Liver (tissue), 9 donors: Measurements from ENCODE around the gene OR52E5. TPM values are rescaled to one million over a fixed set of nuclear protein-coding genes. Genes with fewer than 3 reads are reported as not detected.

ENCODE experiments used
- DNase-seq: peaks from one replicate; pipeline ENCODE4 v3.0.0-alpha.2; 2017; ENCODE audit warnings: low spot score
- H3K27ac ChIP-seq, 2 donors: one replicate each; pipeline ENCODE4 v1.7.0; 2013; ENCODE audit warnings: inconsistent platforms in 2 of 2, low read length in 2 of 2, control low read depth in 1 of 2, low read depth in 1 of 2, mild to moderate bottlenecking in 1 of 2
- H3K27me3 ChIP-seq, 4 donors: one replicate each; pipeline versions ENCODE4 v1.6.1 to v1.7.0; 2013; ENCODE audit warnings: low read length in 3 of 4, inconsistent platforms in 1 of 4, mild to moderate bottlenecking in 1 of 4, moderate library complexity in 1 of 4; ENCODE audit not compliant: control insufficient read depth in 4 of 4, insufficient read depth in 4 of 4
- H3K36me3 ChIP-seq, 4 donors: one replicate each; pipeline versions ENCODE4 v1.6.1 to v1.7.0; 2013; ENCODE audit warnings: low read length in 3 of 4, mild to moderate bottlenecking in 3 of 4, low read depth in 1 of 4, moderate library complexity in 1 of 4; ENCODE audit not compliant: control insufficient read depth in 4 of 4, insufficient read depth in 3 of 4
- H3K4me1 ChIP-seq, 4 donors: one replicate each; pipeline versions ENCODE4 v1.6.1 to v1.7.0; 2013; ENCODE audit warnings: low read length in 3 of 4, mild to moderate bottlenecking in 3 of 4, moderate library complexity in 1 of 4; ENCODE audit not compliant: control insufficient read depth in 4 of 4, insufficient read depth in 4 of 4
- H3K4me3 ChIP-seq, 3 donors: one replicate each; pipeline versions ENCODE4 v1.6.1 to v1.7.0; 2013; ENCODE audit warnings: low read length in 3 of 3, control low read depth in 1 of 3, low read depth in 1 of 3, mild to moderate bottlenecking in 1 of 3
- H3K9ac ChIP-seq, 2 donors: one replicate each; pipeline ENCODE4 v1.7.0; 2013; ENCODE audit warnings: low read length in 2 of 2, mild to moderate bottlenecking in 2 of 2, moderate library complexity in 2 of 2, control low read depth in 1 of 2, low read depth in 1 of 2
- H3K9me3 ChIP-seq, 4 donors: one replicate each; pipeline versions ENCODE4 v1.6.1 to v1.7.0; 2013; ENCODE audit warnings: low read length in 3 of 4; ENCODE audit not compliant: control insufficient read depth in 4 of 4
- ATF3 ChIP-seq: IDR thresholded peaks from 2 replicates; pipeline ENCODE4 v1.6.1; 2016; ENCODE audit warnings: antibody characterized with exemption
- CTCF ChIP-seq: fragments of 150-350 bp; IDR thresholded peaks from 2 replicates; pipeline ENCODE4 v1.5.1; 2017; ENCODE audit warnings: improper control_type of control experiment, low read depth, low read length; ENCODE audit not compliant: missing input control
- EGR1 ChIP-seq, 2 donors: IDR thresholded peaks; 2 replicates each; pipeline ENCODE4 v1.6.1; 2016 to 2018; ENCODE audit warnings: antibody characterized with exemption in 2 of 2, low read depth in 2 of 2
- FOXA1 ChIP-seq: IDR thresholded peaks from 2 replicates; pipeline ENCODE4 v1.6.1; 2016; ENCODE audit warnings: antibody characterized with exemption
- FOXA2 ChIP-seq: IDR thresholded peaks from 2 replicates; pipeline ENCODE4 v1.6.1; 2016; ENCODE audit warnings: antibody characterized with exemption
- GABPA ChIP-seq, 2 donors: IDR thresholded peaks in 1 of 2; conservative IDR thresholded peaks in 1 of 2; 2 replicates each; pipeline ENCODE4 v1.6.1; 2016; ENCODE audit warnings: antibody characterized with exemption in 2 of 2, mild to moderate bottlenecking in 1 of 2, moderate library complexity in 1 of 2
- HNF4A ChIP-seq, 2 donors: conservative IDR thresholded peaks; 2 replicates each; pipeline ENCODE4 v1.6.1; 2016; ENCODE audit warnings: antibody characterized with exemption in 2 of 2, mild to moderate bottlenecking in 2 of 2
- HNF4G ChIP-seq: IDR thresholded peaks from 2 replicates; pipeline ENCODE4 v1.6.1; 2016; ENCODE audit warnings: antibody characterized with exemption
- JUND ChIP-seq, 2 donors: IDR thresholded peaks; 2 replicates each; pipeline ENCODE4 v1.6.1; 2016; ENCODE audit warnings: antibody characterized with exemption in 2 of 2
- MAX ChIP-seq: IDR thresholded peaks from 2 replicates; pipeline ENCODE4 v1.6.1; 2016; ENCODE audit warnings: antibody characterized with exemption
- NR2F2 ChIP-seq: IDR thresholded peaks from 2 replicates; pipeline ENCODE4 v1.6.1; 2016; ENCODE audit warnings: antibody characterized with exemption
- RAD21 ChIP-seq, 2 donors: IDR thresholded peaks; 2 replicates each; pipeline ENCODE4 v1.6.1; 2016; ENCODE audit warnings: antibody characterized with exemption in 2 of 2, mild to moderate bottlenecking in 2 of 2
- REST ChIP-seq: IDR thresholded peaks from 2 replicates; pipeline ENCODE4 v1.6.1; 2016; ENCODE audit warnings: antibody characterized with exemption, mild to moderate bottlenecking
- RXRA ChIP-seq, 2 donors: IDR thresholded peaks; 2 replicates each; pipeline ENCODE4 v1.6.1; 2017 to 2018; ENCODE audit warnings: antibody characterized with exemption in 2 of 2, mild to moderate bottlenecking in 1 of 2
- SP1 ChIP-seq: IDR thresholded peaks from 2 replicates; pipeline ENCODE4 v1.6.1; 2018; ENCODE audit warnings: antibody characterized with exemption, mild to moderate bottlenecking
- TAF1 ChIP-seq: conservative IDR thresholded peaks from 2 replicates; pipeline ENCODE4 v1.6.1; 2016; ENCODE audit warnings: antibody characterized with exemption, mild to moderate bottlenecking
- YY1 ChIP-seq: IDR thresholded peaks from 2 replicates; pipeline ENCODE4 v1.6.1; 2016; ENCODE audit warnings: antibody characterized with exemption, mild to moderate bottlenecking
- ZBTB33 ChIP-seq: IDR thresholded peaks from 2 replicates; pipeline ENCODE4 v1.6.1; 2016; ENCODE audit warnings: antibody characterized with exemption
- WGBS: extraction: QIAGEN DNeasy Blood & Tissue Kit; methylation state at CpG from one replicate; pipeline ENCODE4 v1.1.7; 2013; 5-methylcytosine and 5-hydroxymethylcytosine counted together
- polyA plus RNA-seq, 2 donors: library from polyadenylated mRNA; stranded (reverse) in 1 of 2; unstranded in 1 of 2; fragments of 200-250 nt in 1 of 2; fragments of >200 nt in 1 of 2; fragmentation: Nextera tagmentation in 1 of 2; extraction: Ambion mirVana in 1 of 2; gene quantifications; one replicate each; pipeline versions ENCODE4 v1.2.1 to v1.2.3, GENCODE V29; 2013 to 2015
- total RNA-seq, 2 donors: library from RNA; depleted of rRNA; stranded (reverse); fragments of >200 nt; gene quantifications; one replicate each; pipeline ENCODE4 v1.2.3, GENCODE V29; 2014
- donor health status: healthy.
- donor health status: healthy.
- donor health status: healthy.
- donor health status: healthy.
- donor health status: healthy.

The OR52E5 gene
- total and polyA plus RNA-seq, 4 donors = not detected

DNA sequence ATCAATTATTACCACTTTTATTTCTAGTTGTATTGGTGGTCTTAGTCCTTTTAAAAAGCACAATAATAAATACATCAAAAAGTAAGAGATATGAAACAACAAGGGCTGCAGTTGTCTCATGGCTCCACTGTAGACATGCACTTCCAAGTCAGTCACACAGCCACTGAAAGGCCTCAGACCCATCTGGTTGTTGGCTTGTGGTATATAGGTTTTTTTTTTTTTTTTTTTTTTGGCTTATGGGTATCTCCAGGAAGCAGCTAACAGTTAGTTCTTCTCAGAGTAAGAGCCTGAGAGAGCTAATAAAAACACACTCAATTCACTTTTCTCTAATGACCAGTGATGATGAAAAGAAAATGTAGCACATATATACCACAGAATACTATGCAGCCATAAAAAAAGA, 45.3 kb upstream of the OR52E5 start:
- H3K27me3 ChIP-seq = peaks cover 0 to 4% (median 0%) of the 10 kb centered on the region in 4 donors
- no peak for TF ChIP-seq HNF4G
- no peaks in the 10 kb centered on the region for H3K36me3 ChIP-seq
- H3K27ac ChIP-seq = no peak overlapping the region
- H3K9ac ChIP-seq = no peak overlapping the region
- DNase-seq = no peak
- no peak overlapping the region for H3K4me3 ChIP-seq
- H3K4me1 ChIP-seq = no peaks in the 10 kb centered on the region
- peaks cover 0 to 2% (median 0%) of the 10 kb centered on the region in 4 donors for H3K9me3 ChIP-seq

GRCh38 chr11:5851002-5851401, 42.0 kb upstream of the OR52E5 start:
- H3K36me3 ChIP-seq = no peaks in the 10 kb centered on the region
- H3K9ac ChIP-seq = no peak overlapping the region
- H3K4me3 ChIP-seq = no peak overlapping the region
- H3K27me3 ChIP-seq = peaks cover 0 to 4% (median 0%) of the 10 kb centered on the region in 4 donors
- DNase-seq = no peak
- H3K9me3 ChIP-seq = peaks cover 0 to 5% (median 0%) of the 10 kb centered on the region in 4 donors
- H3K4me1 ChIP-seq = no peaks in the 10 kb centered on the region
- H3K27ac ChIP-seq = no peak overlapping the region
- TF ChIP-seq YY1 = no peak
- no peak for TF ChIP-seq CTCF
- TF ChIP-seq GABPA (IDR thresholded peaks at IDR 0.05 in 1 of 2, conservative IDR thresholded peaks at IDR 0.05 in 1 of 2) = no peak
- TF ChIP-seq HNF4G = no peak
- no peak for TF ChIP-seq EGR1 (IDR thresholded peaks at IDR 0.05; ENCODE audit: low read depth in 2 of 2)
- no peak for TF ChIP-seq JUND (IDR thresholded peaks at IDR 0.05)
- no peak for TF ChIP-seq NR2F2
- TF ChIP-seq MAX = no peak
- no peak for TF ChIP-seq ATF3
- TF ChIP-seq FOXA1 = no peak
- no peak for TF ChIP-seq RAD21 (IDR thresholded peaks at IDR 0.05)
- TF ChIP-seq TAF1 = no peak
- TF ChIP-seq FOXA2 = no peak
- TF ChIP-seq SP1 = no peak
- no peak for TF ChIP-seq ZBTB33
- TF ChIP-seq REST = no peak
- no peak for TF ChIP-seq RXRA (IDR thresholded peaks at IDR 0.05)
- TF ChIP-seq HNF4A (conservative IDR thresholded peaks at IDR 0.05) = no peak
- 91% methylated on average over 1 of the region's 1 CpG for WGBS
